ENCODE data around the gene GPR142.

GPR142 gene, protein sequence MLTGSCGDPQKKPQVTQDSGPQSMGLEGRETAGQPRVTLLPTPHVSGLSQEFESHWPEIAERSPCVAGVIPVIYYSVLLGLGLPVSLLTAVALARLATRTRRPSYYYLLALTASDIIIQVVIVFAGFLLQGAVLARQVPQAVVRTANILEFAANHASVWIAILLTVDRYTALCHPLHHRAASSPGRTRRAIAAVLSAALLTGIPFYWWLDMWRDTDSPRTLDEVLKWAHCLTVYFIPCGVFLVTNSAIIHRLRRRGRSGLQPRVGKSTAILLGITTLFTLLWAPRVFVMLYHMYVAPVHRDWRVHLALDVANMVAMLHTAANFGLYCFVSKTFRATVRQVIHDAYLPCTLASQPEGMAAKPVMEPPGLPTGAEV

DNA sequence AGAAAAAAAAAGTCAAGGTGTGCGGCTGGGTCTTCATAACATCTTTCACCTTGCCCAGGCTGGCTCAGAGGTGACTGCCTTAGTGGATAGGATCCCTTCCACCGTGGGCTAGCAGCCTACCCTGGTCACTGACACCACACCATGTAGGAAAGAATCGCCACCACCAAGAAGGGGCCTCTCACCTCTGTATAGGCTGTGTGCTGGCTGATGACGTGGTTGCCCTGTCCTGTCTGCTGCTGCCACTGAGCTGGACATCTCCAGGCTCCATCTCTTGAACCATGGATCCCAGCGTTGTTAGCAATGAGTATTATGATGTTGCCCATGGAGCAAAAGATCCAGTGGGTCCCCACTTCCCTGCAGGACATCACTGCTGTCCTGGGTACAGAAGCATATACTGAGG lies at the start of gene GPR142:
Gene GPR142 (plus strand): TSS at position 301 of the 400 bp plus-strand sequence. CDS start 2,035 bp downstream, outside the sequence.
- DNase-seq, result no peak

- no peak for DNase-seq
These were observed 48.9 kb upstream of the GPR142 start for GRCh38 chr17:74318391-74318790.

DNA sequence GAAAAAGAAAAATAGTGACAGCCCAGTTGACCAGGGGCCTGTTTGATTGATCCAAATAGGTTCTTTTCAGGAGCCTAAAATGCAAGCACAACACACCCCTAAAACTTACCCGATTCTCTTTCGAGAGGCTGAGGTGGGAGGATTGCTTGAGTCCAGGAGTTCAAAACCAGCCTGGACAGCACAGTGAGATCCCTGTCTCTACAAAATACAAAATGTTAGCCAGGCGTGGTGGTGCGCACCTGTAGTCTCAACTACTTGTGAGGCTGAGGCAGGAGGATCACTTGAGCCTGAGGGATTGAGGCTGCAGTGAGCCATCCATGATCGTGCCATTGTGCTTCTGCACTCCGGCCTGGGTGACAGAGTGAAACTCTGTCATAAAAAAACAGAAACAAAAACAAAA lies 42.8 kb upstream of the GPR142 start:
- no peak for DNase-seq

DNA sequence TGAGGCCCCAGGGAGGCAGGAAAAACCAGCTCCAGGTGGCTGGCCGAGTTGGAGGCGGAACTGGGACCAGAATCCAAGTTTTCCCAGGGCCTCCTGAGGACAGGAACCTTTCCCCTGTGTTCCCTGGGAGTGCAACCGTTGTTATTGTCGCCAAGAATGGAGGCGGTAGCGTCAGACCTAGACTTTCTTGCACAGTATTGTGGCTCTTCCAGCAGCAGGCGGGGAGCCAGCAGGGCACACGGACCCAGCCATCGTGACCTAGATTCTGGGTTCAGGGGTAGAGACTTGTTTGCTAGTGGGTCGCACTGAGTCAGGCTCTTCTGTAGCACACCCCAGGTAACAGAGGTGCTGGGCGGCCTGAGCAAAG lies 41.9 kb upstream of the GPR142 start:
- DNase-seq, result no peak

GRCh38 chr17:74325743-74326379 lies 41.4 kb upstream of the GPR142 start, which contains the start of gene KIF19:
TSS of gene KIF19 (plus strand) at chr17:74326226. CDS start at chr17:74326350, 124 bp downstream.
- DNase-seq, result peak; percentile 67

DNA sequence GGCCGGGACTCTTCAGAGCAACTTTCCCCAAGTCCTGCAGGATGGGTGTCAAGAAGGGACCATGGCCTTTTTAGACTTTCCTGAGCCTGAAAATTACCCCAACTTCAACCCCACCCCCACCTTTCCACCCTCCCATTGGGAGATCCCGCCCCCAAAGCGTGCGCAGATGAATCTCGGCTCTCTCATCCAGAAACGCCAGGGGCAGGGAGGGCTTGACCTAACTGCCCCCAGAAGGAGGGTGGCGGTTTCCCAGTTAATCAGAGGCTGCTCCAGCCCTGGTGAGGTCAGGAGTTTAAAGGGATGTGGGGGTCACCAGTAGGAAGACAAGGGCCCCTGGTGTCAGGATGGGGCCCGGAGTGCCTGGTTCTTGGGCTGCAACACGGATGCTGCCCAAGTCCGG lies 40.8 kb upstream of the GPR142 start:
- DNase-seq, result no peak

DNA sequence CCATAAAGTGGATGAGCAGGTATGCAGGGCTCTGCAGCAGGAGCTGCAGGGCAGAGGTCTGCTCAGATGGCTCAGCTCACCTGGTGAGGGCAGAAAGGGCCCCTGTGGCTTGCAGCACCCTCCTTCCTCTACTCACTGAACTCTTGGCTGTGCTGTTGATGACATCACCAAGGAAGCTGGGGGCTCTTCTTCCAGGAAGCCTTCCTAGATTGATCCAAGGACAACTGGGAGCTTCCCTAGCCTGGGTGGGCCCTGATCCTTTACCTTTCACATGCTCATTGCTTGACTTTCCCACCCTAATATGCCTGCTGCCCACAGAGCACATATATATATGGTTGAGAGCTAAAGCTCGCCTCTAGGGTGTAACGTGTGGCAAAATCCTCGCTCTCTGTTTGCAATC lies 38.8 kb upstream of the GPR142 start:
- no peak for DNase-seq

DNA sequence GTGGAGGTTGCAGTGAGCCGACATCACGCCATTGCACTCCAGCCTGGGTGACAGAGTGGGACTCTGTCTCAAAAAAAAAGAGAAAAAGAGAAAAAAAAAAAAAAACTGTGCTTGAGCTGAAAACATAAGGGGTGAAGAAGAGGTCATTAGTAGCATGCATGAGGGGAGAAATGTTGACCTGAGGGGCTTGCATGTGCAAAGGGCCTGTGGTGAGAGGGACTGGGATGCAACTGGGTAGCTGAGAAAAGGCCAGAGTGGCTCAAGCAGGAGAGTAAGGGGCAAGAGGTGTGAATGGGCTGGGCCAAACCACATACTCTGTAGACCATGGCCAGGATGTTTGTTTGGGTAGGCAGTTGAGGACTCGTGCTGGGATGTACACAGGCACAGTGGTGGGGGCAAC lies 37.9 kb upstream of the GPR142 start:
- DNase-seq, result no peak

DNA sequence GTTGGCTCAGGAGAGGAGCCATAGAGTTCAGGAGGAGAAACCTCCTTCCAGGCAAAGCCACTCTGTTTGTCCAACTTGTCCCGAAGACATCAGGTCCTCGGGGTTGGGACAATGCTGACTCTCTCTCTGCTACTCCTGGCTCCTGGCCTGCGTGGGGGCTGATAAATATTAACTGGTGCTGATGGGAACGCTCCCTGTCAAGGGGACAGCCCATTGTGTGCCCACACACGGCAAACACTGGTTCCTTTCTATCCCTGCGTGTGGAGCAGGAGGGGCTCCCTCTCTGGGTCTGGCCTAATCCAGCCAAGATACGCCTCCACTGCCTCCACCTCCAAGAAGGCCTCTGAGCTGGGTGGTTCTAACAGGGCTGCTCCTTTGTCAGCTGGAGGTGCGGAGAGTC lies 36.9 kb upstream of the GPR142 start:
- no peak for DNase-seq

- no peak for DNase-seq
These were observed 35.2 kb upstream of the GPR142 start for GRCh38 chr17:74332017-74332650.

DNA sequence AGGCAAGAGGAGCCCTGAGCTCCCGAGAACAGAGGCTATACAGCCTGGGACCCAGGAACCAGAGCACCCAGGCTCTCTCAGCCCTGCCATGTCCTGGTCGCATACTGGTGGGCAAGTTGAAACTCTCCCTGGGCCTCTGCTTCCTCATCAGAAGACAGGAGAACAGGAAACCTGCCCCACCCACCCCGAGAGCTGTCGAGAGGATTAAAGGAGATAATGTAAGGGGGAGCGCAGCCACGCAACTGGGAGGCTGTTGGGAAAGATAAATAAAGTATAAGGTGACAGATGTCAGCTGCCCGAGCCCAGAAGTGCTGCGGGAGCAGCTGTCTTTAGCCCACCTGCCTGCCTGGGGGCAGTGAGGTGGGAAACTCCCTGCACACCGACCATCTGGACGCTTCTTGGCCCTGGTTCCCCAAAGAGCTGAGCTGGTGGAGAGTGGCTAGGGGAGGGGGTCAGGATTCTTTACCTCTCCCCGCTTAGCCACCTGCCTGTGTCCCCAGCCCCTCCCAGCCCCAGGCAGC lies 34.5 kb upstream of the GPR142 start:
- DNase-seq, result no peak

DNA sequence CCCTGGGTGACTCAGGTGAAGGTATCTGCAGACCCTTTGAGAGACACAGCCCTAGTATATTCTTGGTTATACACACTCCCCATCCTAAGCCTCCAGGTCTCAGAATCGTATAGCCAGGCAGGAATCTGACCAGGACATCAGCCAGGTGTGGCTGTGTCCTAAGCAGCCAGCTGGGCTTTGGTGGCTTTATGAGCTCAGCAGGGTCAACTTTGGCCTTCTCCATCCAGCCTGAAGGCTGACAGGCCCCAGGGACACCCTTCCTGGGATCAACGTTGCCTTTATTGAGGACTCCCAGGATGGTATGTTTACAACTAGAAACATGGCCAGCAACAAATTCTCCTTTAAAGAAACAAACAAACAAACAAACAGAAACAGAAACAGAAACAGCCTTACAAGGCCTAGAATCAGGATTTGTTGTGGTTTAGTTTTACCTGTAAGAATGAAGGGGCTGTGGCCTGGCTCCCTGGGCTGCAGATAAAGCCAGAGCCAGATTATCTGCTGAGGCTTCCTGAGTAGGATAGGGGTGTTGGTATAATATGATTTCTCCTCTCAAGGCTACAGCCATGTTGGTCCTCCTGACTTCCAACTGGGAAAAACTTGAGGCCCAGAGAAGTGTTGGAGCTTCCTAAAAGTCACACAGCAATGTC lies 32.8 kb upstream of the GPR142 start:
- DNase-seq, result no peak

DNA sequence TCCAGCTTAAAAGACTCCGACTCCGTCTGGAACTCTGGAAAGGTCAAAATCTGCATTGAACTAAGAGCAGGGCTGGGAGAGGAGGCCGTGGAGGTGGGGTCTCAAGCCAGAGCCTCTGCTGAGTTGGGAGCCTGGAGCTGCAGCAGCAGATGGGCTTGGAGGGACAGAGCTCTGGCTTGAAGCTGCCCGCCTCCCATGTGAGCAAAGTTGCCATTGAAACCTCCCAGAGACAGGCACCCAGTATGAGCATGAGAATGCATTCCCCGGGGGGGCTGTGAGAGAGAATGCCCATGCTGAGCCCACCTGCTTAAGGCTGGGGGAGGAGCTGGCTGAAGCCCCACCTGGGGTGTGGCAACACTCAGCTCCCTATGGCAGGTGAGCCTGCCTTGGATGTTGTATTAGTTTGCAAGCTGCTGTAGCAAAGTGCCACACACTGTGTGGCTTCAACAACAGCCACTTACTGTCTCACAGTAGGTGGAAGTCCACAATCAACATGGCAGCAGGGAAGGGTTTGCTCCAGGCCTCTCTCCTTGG lies 31.7 kb upstream of the GPR142 start:
- no peak for DNase-seq

DNA sequence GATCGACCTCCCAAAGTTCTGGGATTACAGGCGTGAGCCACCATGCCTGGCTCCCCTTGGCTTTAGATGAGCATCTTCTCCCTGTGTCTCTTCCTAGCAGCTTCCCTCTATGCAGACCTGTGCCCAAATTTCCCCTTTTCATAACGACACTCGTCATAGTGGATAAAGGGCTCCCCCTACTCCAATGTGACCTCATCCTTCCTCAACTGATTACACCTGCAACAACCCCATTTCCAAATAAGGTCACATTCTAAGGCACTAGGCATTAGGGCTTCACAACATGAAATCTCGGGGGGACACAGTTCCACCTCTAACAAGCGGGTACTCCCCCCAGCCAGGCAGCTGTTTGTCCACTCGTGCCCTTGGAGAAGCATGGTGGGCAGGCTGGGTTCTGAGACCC lies 31.0 kb upstream of the GPR142 start:
- DNase-seq, result no peak

DNA sequence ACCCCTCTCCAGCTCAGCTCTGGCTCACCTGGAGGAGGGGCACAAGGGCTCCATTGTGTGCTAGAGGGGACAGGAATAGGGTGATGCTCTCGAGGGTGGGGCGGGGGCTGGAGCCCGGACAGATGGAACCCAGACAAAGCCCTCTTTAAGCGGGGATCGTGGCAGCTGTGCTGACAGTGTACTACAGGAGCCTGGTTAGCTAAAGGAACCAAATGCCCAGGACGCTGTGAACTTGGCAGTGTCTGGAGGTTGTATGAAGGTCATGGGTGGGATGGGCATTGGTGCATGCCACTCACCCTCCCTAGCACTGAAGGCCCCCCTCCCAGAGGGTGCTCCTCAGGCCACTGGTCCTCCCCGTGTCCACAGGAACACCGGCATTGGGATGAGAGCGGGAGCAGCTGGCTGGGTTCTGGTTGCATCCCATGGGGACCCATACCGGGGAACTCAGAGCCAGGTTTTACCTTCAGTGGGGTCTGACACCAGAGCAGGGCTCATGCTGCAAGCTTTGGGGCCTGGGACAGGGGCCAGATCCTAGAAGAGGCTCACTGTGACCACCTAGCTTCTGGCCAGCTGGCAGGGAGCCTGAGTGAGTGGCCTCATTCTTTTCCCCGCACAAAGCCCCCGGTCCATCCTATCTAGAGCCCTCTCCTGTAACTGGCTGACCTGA lies 29.3 kb upstream of the GPR142 start:
- no peak for DNase-seq

DNA sequence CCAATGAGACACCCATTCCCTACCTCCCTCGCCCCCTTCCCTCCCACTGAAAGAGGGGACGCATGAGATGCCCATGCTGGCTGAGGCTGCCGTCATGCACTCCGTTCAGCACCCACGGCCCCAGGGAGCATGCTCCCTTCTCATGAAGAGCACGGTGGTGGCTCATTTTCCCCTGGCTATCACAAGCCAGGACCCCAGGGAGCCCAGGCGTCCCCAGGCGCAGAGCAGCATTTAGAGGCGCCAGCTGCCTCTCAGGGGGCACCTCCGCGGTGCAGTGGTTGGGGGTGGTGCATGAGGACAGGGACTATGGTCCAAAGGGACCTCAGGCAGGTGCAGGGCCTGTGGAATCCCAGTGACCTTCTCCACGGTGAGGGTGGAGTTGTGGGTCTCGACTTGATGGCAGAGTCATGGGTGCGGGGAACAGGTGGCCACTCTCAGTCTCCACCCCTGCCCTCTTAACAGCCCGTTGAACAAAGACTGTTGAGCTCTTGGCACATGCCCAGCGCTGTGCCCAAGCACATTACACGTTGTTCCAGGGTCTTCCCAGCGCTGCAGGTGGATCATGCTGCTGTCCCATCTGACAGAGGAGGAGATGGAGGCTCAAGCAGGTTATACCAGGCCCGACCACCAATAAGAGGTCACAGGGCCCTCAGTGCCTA lies 27.6 kb upstream of the GPR142 start:
- DNase-seq, result no peak

DNA sequence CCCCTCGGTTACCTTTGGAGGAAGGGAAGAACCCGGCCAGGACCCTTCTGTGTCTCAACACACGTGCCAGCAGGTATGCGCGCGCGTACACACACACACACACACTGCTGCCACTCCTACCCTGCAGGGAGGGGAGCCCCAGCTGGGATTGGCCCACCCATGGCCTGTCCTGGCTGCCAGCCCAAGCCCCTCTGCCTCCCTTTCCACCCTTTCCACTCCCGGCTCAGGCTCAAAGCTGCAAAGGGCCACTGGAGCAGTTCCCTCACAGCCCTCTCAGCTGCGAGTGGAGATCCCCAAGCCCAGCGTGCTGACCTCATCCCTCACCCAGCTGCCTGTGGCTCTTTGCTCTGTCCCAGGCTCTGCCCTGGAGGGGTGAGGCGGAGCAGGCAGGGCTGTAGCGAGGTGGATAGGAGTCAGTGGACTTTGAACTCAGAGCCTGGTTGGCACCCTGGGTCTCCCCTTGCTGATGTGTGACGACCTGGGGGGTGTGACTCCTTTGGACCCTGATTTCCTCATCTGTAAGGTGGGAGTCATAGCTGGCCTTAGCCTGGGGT lies 26.8 kb upstream of the GPR142 start:
- no peak for DNase-seq

DNA sequence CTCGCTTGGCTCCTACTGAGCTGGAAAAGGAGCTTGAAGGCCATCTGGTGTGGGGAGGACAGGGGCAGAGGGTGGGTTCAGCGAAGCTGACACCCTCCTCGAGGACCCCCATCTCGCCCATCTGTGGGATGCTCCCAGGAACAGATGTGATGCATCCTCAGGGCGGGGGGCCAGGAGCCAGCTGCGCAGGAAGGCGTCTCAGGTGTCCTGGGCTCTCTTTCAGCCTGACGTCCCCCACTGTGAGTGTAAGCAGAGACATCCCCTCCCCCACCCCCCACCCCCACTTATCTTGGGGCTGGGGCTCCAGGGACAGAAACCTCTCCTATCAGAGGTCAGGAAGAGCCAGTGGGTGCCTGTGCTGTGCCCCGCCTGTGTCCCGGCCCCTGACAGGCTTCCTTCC lies 25.1 kb upstream of the GPR142 start:
- DNase-seq, result no peak

GRCh38 chr17:74343121-74343520 lies 24.2 kb upstream of the GPR142 start:
- DNase-seq, result no peak

DNA sequence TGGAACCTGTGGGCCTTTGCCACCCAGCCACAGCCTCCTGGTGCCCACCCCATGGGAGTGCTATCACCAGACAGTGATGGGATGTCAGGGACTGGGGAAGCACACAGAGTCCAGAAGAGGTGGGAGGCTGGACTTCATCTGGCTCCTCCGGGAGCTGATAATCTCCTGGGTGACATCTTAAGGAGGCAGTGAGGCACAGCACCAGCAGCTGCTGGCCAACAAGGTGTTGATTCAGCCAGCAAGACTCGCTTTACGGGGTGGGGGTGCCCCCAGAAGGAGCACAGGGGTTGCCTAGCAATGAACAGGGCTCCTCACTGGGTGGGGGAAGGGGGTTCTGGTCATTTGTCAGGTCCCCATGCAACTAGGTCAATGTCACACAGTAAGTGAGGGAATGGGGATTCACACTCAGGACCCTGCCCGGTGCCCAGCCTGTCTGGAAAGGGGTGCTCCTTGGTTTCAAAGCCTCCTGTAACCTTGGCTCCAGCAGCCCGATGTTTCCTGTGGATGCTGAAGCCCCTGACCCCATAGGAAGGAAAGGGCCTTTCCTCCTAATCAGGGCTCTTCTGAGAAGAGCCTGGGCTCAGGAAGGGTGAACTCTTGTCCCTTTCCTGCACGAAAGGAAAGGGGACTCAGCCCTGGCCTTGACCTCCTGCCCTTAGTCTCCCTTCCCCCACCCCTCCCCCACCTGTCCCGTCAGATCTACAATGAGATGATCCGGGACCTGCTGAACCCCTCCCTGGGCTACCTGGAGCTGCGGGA lies 23.6 kb upstream of the GPR142 start:
- DNase-seq, result no peak

DNA sequence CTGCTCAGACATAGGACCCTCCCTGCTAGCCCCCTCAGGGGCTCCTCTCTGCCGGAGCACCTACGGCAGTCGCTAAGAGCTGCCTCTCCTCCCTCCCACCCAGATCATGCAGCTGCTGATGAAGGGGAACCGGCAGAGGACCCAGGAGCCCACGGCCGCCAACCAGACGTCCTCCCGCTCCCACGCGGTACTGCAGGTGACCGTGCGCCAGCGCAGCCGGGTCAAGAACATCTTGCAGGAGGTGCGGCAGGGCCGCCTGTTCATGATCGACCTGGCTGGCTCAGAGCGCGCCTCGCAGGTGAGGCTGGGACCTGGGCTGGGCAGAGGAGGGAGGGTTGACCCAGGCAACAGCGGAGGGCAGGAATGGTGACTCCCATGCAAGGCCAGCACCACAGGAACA lies 22.6 kb upstream of the GPR142 start:
- DNase-seq, result no peak

All from activated CD4-positive, alpha-beta T cell treated with anti-CD3 and anti-CD28 coated beads, Interleukin-2, Interleukin-6, amounts not matched to agents 100 ng/mL and 50 ng/mL, durations not matched to agents 16 hours and 8 hours (primary cell).